Loucy (cell line): ENCODE data around the gene PRKCE.

ENCODE experiments used
- EZH2phosphoT487 ChIP-seq: fragments of 200-600 bp; IDR thresholded peaks from 2 replicates; pipeline ENCODE4 v1.6.1; 2018; ENCODE audit warnings: antibody characterized with exemption, mild to moderate bottlenecking, moderate library complexity, borderline replicate concordance
- TF ChIP-seq, protein P1 (sequence below): fragments of 200-600 bp; sonication (generic); conservative IDR thresholded peaks from 2 replicates; pipeline ENCODE4 v1.5.1; 2014; ENCODE audit warnings: mild to moderate bottlenecking, antibody characterized with exemption, low read length

DNA sequence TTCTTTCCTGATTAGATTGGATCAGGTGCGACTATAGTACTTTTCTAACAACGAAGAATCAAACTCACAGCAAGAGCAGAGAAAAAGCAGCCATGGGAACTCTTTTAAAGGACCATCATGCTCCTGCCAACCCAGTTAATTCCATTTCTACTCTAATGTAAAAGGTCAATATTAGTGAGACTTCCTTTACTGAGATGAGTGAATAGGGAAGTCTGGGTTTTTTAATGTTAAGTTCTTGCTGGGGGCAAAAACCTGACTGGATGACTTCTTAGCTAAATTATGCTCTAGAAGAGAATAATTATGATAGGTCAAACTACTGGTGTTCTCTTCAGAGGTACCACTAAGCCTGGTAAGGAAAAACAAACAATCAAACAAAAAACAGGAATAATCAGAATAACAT is 48.9 kb upstream of the PRKCE start:
- TF ChIP-seq, protein P1, sequence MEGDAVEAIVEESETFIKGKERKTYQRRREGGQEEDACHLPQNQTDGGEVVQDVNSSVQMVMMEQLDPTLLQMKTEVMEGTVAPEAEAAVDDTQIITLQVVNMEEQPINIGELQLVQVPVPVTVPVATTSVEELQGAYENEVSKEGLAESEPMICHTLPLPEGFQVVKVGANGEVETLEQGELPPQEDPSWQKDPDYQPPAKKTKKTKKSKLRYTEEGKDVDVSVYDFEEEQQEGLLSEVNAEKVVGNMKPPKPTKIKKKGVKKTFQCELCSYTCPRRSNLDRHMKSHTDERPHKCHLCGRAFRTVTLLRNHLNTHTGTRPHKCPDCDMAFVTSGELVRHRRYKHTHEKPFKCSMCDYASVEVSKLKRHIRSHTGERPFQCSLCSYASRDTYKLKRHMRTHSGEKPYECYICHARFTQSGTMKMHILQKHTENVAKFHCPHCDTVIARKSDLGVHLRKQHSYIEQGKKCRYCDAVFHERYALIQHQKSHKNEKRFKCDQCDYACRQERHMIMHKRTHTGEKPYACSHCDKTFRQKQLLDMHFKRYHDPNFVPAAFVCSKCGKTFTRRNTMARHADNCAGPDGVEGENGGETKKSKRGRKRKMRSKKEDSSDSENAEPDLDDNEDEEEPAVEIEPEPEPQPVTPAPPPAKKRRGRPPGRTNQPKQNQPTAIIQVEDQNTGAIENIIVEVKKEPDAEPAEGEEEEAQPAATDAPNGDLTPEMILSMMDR, result no peak
- no peak for TF ChIP-seq EZH2phosphoT487
